Karpas-422 (cell line): ENCODE data around the gene SPRN. TPM values are rescaled to one million over a fixed set of nuclear protein-coding genes. Genes with fewer than 3 reads are reported as not detected.
"Not testable (repeated sequence)": the region's sequence is repeated elsewhere in the genome, so short reads cannot be mapped to it uniquely, and the experiment has no call there.

Source experiments
- DNase-seq: peaks from one replicate; pipeline ENCODE4 v3.0.0-alpha.2; 2015
- H2AFZ ChIP-seq: fragments of 200-600 bp; sonication (generic); 2 replicates; pipeline ENCODE4 v1.6.1; 2014; ENCODE audit warnings: antibody characterized with exemption, low read length, mixed read lengths
- H3K27ac ChIP-seq: fragments of 200-600 bp; sonication (generic); 2 replicates; pipeline ENCODE4 v1.5.1; 2014; ENCODE audit warnings: mild to moderate bottlenecking, low read length, moderate library complexity
- H3K27me3 ChIP-seq: fragments of 200-600 bp; sonication (generic); 2 replicates; pipeline ENCODE4 v1.6.1; 2014; ENCODE audit warnings: low read length, mixed read lengths
- H3K36me3 ChIP-seq: fragments of 200-600 bp; sonication (generic); 2 replicates; pipeline ENCODE4 v1.6.1; 2014; ENCODE audit warnings: low read length, mixed read lengths; ENCODE audit not compliant: insufficient read depth
- H3K4me1 ChIP-seq: fragments of 200-600 bp; sonication (generic); 2 replicates; pipeline ENCODE4 v1.6.1; 2014; ENCODE audit warnings: mild to moderate bottlenecking, low read length, mixed read lengths
- H3K4me2 ChIP-seq: fragments of 200-600 bp; sonication (generic); 2 replicates; pipeline ENCODE4 v1.6.1; 2014; ENCODE audit warnings: low read length, low read depth, mild to moderate bottlenecking; ENCODE audit not compliant: poor library complexity, severe bottlenecking
- H3K4me3 ChIP-seq: fragments of 200-600 bp; sonication (generic); 2 replicates; pipeline ENCODE4 v1.5.1; 2014; ENCODE audit warnings: mild to moderate bottlenecking, antibody characterized with exemption, low read length, mixed read lengths
- H3K79me2 ChIP-seq: fragments of 200-600 bp; sonication (generic); 2 replicates; pipeline ENCODE4 v1.6.1; 2014; ENCODE audit warnings: mild to moderate bottlenecking, low read length, mixed read lengths
- H3K9ac ChIP-seq: fragments of 200-600 bp; sonication (generic); 2 replicates; pipeline ENCODE4 v1.6.0; 2014; ENCODE audit warnings: low read length
- H3K9me2 ChIP-seq: fragments of 200-600 bp; sonication (generic), shearing (Covaris generic); replicated peaks from 2 replicates; pipeline ENCODE4 v1.6.0; 2014; ENCODE audit warnings: mild to moderate bottlenecking, low read length, moderate library complexity; ENCODE audit not compliant: insufficient read depth
- H3K9me3 ChIP-seq: fragments of 300-700, 200-600 bp; sonication (generic); 2 replicates; pipeline ENCODE4 v1.6.1; 2014; ENCODE audit warnings: low read length, mixed read lengths
- H4K20me1 ChIP-seq: fragments of 200-600 bp; sonication (generic); 2 replicates; pipeline ENCODE4 v1.6.1; 2014; ENCODE audit warnings: mild to moderate bottlenecking, antibody characterized with exemption, low read length, low read depth; ENCODE audit not compliant: insufficient read depth
- total RNA-seq: library from RNA; depleted of rRNA; stranded (reverse); fragments of >200 nt; shearing (Covaris generic); gene quantifications from 2 replicates; pipeline ENCODE4 v1.2.3, GENCODE V29; 2014; ENCODE audit warnings: low replicate concordance

Gene SPRN
- total RNA-seq, 1 experiment from 2014 or later, result not detected

- H3K9me3 ChIP-seq, result peaks cover 5% of the 10 kb centered on the region; the same call in 1 of the 2 replicates
Measured at GRCh38 chr10:133438711-133439273, 14.4 kb upstream of the SPRN start.

GRCh38 chr10:133432789-133433188, 8.4 kb upstream of the SPRN start:
- H3K36me3 ChIP-seq, H3K4me2 ChIP-seq, H3K27me3 ChIP-seq, H3K9me2 ChIP-seq, DNase-seq, H3K27ac ChIP-seq, H4K20me1 ChIP-seq, H3K4me1 ChIP-seq, H3K9me3 ChIP-seq, H3K79me2 ChIP-seq, H3K4me3 ChIP-seq, H3K9ac ChIP-seq, H2AFZ ChIP-seq: not testable (repeated sequence)

More at GRCh38 chr10:133438711-133439273, 14.4 kb upstream of the SPRN start:
- H3K27me3 ChIP-seq, result no peaks in the 10 kb centered on the region
- no peak overlapping the region for H3K27ac ChIP-seq
- H3K4me3 ChIP-seq, result no peak overlapping the region
- H3K9me2 ChIP-seq, result no peaks in the 10 kb centered on the region
- DNase-seq, result peak; percentile 88
- no peak overlapping the region for H3K4me2 ChIP-seq
- H3K36me3 ChIP-seq, result no peaks in the 10 kb centered on the region
- no peaks in the 10 kb centered on the region for H4K20me1 ChIP-seq
- H3K79me2 ChIP-seq, result no peaks in the 10 kb centered on the region
- no peak overlapping the region for H3K9ac ChIP-seq
- H3K4me1 ChIP-seq, result no peaks in the 10 kb centered on the region
- no peak overlapping the region for H2AFZ ChIP-seq

- H3K27me3 ChIP-seq, H3K4me3 ChIP-seq, H3K9ac ChIP-seq, H3K9me2 ChIP-seq, H3K4me2 ChIP-seq, H2AFZ ChIP-seq, H3K27ac ChIP-seq, H3K9me3 ChIP-seq, H3K36me3 ChIP-seq, H3K79me2 ChIP-seq, H3K4me1 ChIP-seq, H4K20me1 ChIP-seq, DNase-seq: not testable (repeated sequence)
Measured at GRCh38 chr10:133431888-133432613, 7.6 kb upstream of the SPRN start.

GRCh38 chr10:133429571-133429970, 5.1 kb upstream of the SPRN start:
- not testable (repeated sequence) for H3K9me2 ChIP-seq, H2AFZ ChIP-seq, H3K4me1 ChIP-seq, DNase-seq, H3K4me2 ChIP-seq, H4K20me1 ChIP-seq, H3K27ac ChIP-seq, H3K27me3 ChIP-seq, H3K9ac ChIP-seq, H3K9me3 ChIP-seq, H3K4me3 ChIP-seq, H3K79me2 ChIP-seq, H3K36me3 ChIP-seq

- not testable (repeated sequence) for H3K9me2 ChIP-seq, H3K9ac ChIP-seq, H4K20me1 ChIP-seq, H3K27me3 ChIP-seq, H3K79me2 ChIP-seq, H3K4me3 ChIP-seq, H3K9me3 ChIP-seq, DNase-seq, H3K4me2 ChIP-seq, H3K4me1 ChIP-seq, H2AFZ ChIP-seq, H3K27ac ChIP-seq
- H3K36me3 ChIP-seq, result peaks cover 25% of the 10 kb centered on the region
Measured at GRCh38 chr10:133424102-133424501, 323 bp downstream of the SPRN start.

- no peak overlapping the region for H3K4me3 ChIP-seq
- no peaks in the 10 kb centered on the region for H3K27me3 ChIP-seq
- H3K9ac ChIP-seq, result no peak overlapping the region
- no peaks in the 10 kb centered on the region; the same call in 1 of the 2 replicates for H3K9me3 ChIP-seq
- DNase-seq, result no peak
- H3K9me2 ChIP-seq, result no peaks in the 10 kb centered on the region
- no peaks in the 10 kb centered on the region for H3K79me2 ChIP-seq
- H2AFZ ChIP-seq, result no peak overlapping the region
- no peak overlapping the region for H3K4me2 ChIP-seq
- H3K4me1 ChIP-seq, result no peaks in the 10 kb centered on the region
- no peak overlapping the region for H3K27ac ChIP-seq
- H4K20me1 ChIP-seq, result no peaks in the 10 kb centered on the region
- H3K36me3 ChIP-seq, result peaks cover 35% of the 10 kb centered on the region
Measured at GRCh38 chr10:133422807-133423771, 1.3 kb downstream of the SPRN start.

- DNase-seq, result no peak
- H3K27ac ChIP-seq, result no peak overlapping the region
- no peaks in the 10 kb centered on the region for H3K4me1 ChIP-seq
- H3K36me3 ChIP-seq, result peaks cover 35% of the 10 kb centered on the region
- H3K4me3 ChIP-seq, result no peak overlapping the region
- no peaks in the 10 kb centered on the region for H4K20me1 ChIP-seq
- H2AFZ ChIP-seq, result no peak overlapping the region
- H3K9me2 ChIP-seq, result no peaks in the 10 kb centered on the region
- no peak overlapping the region for H3K4me2 ChIP-seq
- H3K9ac ChIP-seq, result no peak overlapping the region
- H3K27me3 ChIP-seq, result no peaks in the 10 kb centered on the region
- no peaks in the 10 kb centered on the region for H3K79me2 ChIP-seq
- H3K9me3 ChIP-seq, result no peaks in the 10 kb centered on the region; the same call in 1 of the 2 replicates
Measured at GRCh38 chr10:133422223-133422806, 2.1 kb downstream of the SPRN start.
